Osteoblast (primary cell): ENCODE data around the gene TRPV4. TPM values are rescaled to one million over a fixed set of nuclear protein-coding genes. Genes with fewer than 3 reads are reported as not detected.

Experiments
- DNase-seq: peaks from one replicate; pipeline ENCODE4 v3.0.0; 2011; ENCODE audit warnings: low spot score, mixed read lengths; ENCODE audit not compliant: insufficient read length; ENCODE audit errors: missing footprints
- H2AFZ ChIP-seq: 2 replicates; pipeline ENCODE4 v1.6.0; 2011; ENCODE audit warnings: mild to moderate bottlenecking, low read length
- H3K27ac ChIP-seq: 2 replicates; pipeline ENCODE4 v1.5.1; 2011; ENCODE audit warnings: mild to moderate bottlenecking, low read depth, low read length, moderate library complexity
- H3K27me3 ChIP-seq: 2 replicates; pipeline ENCODE4 v1.6.0; 2012; ENCODE audit warnings: mild to moderate bottlenecking, control low read depth, inconsistent platforms, low read length, moderate library complexity; ENCODE audit not compliant: insufficient read depth
- H3K36me3 ChIP-seq: 2 replicates; pipeline ENCODE4 v1.5.1; 2011; ENCODE audit warnings: mild to moderate bottlenecking, low read length, control low read depth, moderate library complexity; ENCODE audit not compliant: insufficient read depth
- H3K4me1 ChIP-seq: 2 replicates; pipeline ENCODE4 v1.5.1; 2011; ENCODE audit warnings: mild to moderate bottlenecking, low read length, control low read depth, moderate library complexity; ENCODE audit not compliant: insufficient read depth
- H3K4me2 ChIP-seq: 2 replicates; pipeline ENCODE4 v1.6.0; 2011; ENCODE audit warnings: mild to moderate bottlenecking, low read length; ENCODE audit not compliant: insufficient read depth
- H3K4me3 ChIP-seq: fragments of 200-600 bp; sonication (generic); 3 replicates; pipeline ENCODE4 v1.5.1; 2012; ENCODE audit warnings: mild to moderate bottlenecking, low read length, inconsistent platforms; ENCODE audit not compliant: insufficient read depth
- H3K79me2 ChIP-seq: 2 replicates; pipeline ENCODE4 v1.6.0; 2012; ENCODE audit warnings: mild to moderate bottlenecking, low read length, control low read depth, inconsistent platforms; ENCODE audit not compliant: insufficient read depth
- H3K9me3 ChIP-seq: 2 replicates; pipeline ENCODE4 v1.5.1; 2011; ENCODE audit warnings: low read depth, low read length, control low read depth
- H4K20me1 ChIP-seq: 2 replicates; pipeline ENCODE4 v1.6.0; 2012; ENCODE audit warnings: mild to moderate bottlenecking, low read length, control low read depth; ENCODE audit not compliant: insufficient read depth
- total RNA-seq: library from RNA; depleted of rRNA; stranded (reverse); fragments of >200 nt; gene quantifications from 2 replicates; pipeline ENCODE4 v1.2.3, GENCODE V29; 2012
- TF ChIP-seq, protein P1 (sequence below): IDR thresholded peaks from 2 replicates; pipeline ENCODE4 v1.5.1; 2011; ENCODE audit warnings: mild to moderate bottlenecking, low read depth, low read length, moderate library complexity; ENCODE audit errors: extremely low read depth

The TRPV4 gene
- total RNA-seq, 1 donor: 5.8 TPM

DNA sequence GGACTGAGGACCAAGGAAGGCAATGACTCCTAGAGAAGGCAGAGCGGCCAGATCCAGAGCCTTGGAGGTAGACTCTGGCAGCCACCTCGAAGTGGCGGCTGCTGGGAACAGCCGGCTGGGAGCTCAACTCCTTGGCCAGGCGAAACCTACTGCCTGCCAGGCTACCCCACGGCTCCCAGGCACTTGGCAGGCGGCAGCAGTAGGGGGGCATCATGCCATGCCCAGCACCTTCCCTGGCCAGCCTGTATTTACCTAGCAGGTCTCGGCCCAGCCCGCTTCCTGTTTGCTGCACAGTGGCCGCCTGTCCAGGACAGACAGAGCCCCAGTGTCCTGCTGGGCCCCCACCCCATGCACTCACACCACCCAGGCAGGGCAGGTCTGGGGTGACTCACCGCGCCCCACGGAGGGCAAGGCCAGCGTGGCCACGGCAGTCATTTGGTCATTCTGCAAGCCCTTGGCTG lies 10.2 kb downstream of the TRPV4 start:
- Histone ChIP-seq H3K27me3 (no peaks in the 10 kb centered on the region), H3K4me2 (no peak overlapping the region), H3K27ac (no peak overlapping the region), H3K4me1 (no peaks in the 10 kb centered on the region), H3K9me3 (no peaks in the 10 kb centered on the region), H4K20me1 (peaks cover 11% of the 10 kb centered on the region), H3K79me2 (no peaks in the 10 kb centered on the region), H3K36me3 (no peaks in the 10 kb centered on the region), H3K4me3 (no peak overlapping the region), H2AFZ (no peak overlapping the region)
- peak; percentile 83 for DNase-seq
- TF ChIP-seq, protein P1, sequence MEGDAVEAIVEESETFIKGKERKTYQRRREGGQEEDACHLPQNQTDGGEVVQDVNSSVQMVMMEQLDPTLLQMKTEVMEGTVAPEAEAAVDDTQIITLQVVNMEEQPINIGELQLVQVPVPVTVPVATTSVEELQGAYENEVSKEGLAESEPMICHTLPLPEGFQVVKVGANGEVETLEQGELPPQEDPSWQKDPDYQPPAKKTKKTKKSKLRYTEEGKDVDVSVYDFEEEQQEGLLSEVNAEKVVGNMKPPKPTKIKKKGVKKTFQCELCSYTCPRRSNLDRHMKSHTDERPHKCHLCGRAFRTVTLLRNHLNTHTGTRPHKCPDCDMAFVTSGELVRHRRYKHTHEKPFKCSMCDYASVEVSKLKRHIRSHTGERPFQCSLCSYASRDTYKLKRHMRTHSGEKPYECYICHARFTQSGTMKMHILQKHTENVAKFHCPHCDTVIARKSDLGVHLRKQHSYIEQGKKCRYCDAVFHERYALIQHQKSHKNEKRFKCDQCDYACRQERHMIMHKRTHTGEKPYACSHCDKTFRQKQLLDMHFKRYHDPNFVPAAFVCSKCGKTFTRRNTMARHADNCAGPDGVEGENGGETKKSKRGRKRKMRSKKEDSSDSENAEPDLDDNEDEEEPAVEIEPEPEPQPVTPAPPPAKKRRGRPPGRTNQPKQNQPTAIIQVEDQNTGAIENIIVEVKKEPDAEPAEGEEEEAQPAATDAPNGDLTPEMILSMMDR: no peak

DNA sequence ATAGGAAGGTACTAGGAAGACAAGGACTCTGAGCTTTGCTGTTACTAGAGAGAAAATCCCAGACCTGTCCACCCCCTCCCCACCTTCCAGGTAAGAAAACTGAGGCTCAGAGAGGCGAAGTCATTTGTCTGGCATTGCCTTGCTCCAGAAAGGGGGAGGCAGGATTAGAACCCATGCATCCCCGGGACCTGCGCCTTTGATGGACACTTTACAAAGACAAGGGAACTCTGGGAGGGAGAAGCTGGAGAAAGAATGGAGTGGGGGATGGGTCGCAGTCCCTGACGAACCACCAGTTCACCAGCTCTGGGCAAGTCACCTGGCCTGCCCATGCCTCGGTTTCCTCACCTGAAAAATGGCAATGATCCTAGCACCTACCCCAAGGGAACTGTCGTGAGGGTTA lies 10.8 kb downstream of the TRPV4 start:
- H3K9me3 ChIP-seq: no peaks in the 10 kb centered on the region
- TF ChIP-seq, protein P1: no peak

DNA sequence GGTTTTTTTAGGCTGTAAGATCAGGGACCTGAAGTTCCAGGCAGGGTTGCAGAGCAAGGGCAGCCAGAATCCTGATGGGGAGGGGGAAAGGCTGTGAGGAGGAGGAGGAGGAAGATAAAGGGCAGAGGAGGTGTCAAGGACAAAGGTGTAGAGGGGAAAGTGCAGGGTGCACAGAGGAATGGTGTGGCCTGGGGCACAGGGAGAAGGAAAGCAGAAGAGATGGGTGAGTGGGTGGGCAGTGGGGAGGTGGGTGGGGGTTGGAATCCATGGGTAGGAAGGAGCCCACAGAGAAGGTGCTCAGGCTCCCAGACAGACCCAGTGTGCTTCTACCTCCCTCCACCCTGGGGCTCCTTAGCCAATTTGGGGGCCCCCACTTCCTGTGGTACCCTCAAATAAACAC lies 11.2 kb downstream of the TRPV4 start:
- H3K4me1 ChIP-seq: no peaks in the 10 kb centered on the region
- TF ChIP-seq, protein P1: no peak
- H3K79me2 ChIP-seq: no peaks in the 10 kb centered on the region
- no peaks in the 10 kb centered on the region for H3K9me3 ChIP-seq
- H3K27ac ChIP-seq: no peak overlapping the region
- no peaks in the 10 kb centered on the region for H3K27me3 ChIP-seq
- H3K4me3 ChIP-seq: no peak overlapping the region
- no peak for DNase-seq
- no peaks in the 10 kb centered on the region for H3K36me3 ChIP-seq
- H3K4me2 ChIP-seq: no peak overlapping the region
- H2AFZ ChIP-seq: no peak overlapping the region
- H4K20me1 ChIP-seq: peaks cover 12% of the 10 kb centered on the region

More for the DNA sequence above, 10.8 kb downstream of the TRPV4 start:
- Histone ChIP-seq H3K4me3 (no peak overlapping the region), H3K36me3 (no peaks in the 10 kb centered on the region), H3K4me1 (no peaks in the 10 kb centered on the region), H3K27ac (no peak overlapping the region), H3K4me2 (no peak overlapping the region), H4K20me1 (peaks cover 10% of the 10 kb centered on the region), H3K79me2 (no peaks in the 10 kb centered on the region), H2AFZ (no peak overlapping the region), H3K27me3 (no peaks in the 10 kb centered on the region)
- peak; percentile 66 for DNase-seq

DNA sequence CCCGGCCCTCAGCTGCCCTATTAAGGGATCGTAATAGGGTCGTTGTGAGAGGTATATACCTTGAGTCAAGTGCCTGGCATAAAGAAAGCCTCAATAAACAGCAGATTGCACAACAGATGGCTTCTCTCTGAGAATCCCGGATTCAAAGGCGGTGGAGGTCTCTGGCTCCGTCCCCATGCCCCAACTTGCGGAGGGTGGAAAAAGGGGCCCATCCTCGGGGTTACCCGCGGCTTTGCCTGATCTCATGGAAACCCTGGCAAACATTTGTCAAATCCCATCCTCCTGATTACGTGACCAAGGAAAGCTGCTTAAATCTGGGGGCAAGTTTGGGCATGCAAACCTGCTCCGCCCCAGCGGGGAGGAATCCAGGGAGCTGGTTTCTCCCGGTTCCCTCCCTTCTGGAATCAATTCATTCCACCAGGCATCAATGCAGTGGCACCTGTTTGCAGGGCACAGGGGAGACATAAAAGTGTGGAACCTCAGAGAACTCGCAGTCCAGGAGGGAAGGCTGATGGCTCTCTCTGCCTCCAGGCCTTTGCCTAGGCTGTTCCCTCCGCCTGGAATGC lies 12.3 kb downstream of the TRPV4 start:
- Histone ChIP-seq H3K4me1 (no peaks in the 10 kb centered on the region), H3K27ac (no peak overlapping the region), H3K4me2 (no peak overlapping the region), H3K79me2 (no peaks in the 10 kb centered on the region), H2AFZ (no peak overlapping the region), H3K9me3 (no peaks in the 10 kb centered on the region), H3K36me3 (no peaks in the 10 kb centered on the region), H3K27me3 (no peaks in the 10 kb centered on the region), H3K4me3 (no peak overlapping the region), H4K20me1 (peaks cover 15% of the 10 kb centered on the region)
- DNase-seq: peak; percentile 83
- TF ChIP-seq, protein P1: no peak
